Endothelial cell of umbilical vein (primary cell): Measurements from ENCODE around the gene GPR18. TPM values are rescaled to one million over a fixed set of nuclear protein-coding genes. Genes with fewer than 3 reads are reported as not detected.

Experiments used
- BruUV-seq: library from RNA; stranded (reverse); fragments of 400-500 nt; replicated peaks from 2 replicates; lab custom pipeline; 2021; lab: Mats Ljungman, UMichigan
- CTCF ChIA-PET: fragments of 300-600, 350-600 bp; sonication (Branson Sonifier 250); formaldehyde crosslinking; loops from one replicate; lab custom pipeline; 2021; ENCODE audit warnings: antibody characterized with exemption, inconsistent platforms; lab: Charles Lee
- POLR2A ChIA-PET: fragments of 300-600, 350-600 bp; sonication (Branson Sonifier 250); formaldehyde crosslinking; loops from one replicate; lab custom pipeline; 2021; ENCODE audit warnings: antibody characterized with exemption, inconsistent platforms; lab: Charles Lee
- DNase-seq: peaks from one replicate; pipeline ENCODE4 v3.0.0-alpha.2; 2011; ENCODE audit warnings: low read depth, low spot score
- FAIRE-seq: peaks from 2 replicates; lab custom pipeline; 2011; peaks lifted over from hg19 to GRCh38; lab: Jason Lieb, UNC
- H2AFZ ChIP-seq: 2 replicates; pipeline ENCODE4 v1.6.0; 2012; ENCODE audit warnings: low read depth, low read length, control low read depth, inconsistent platforms
- H3K27ac ChIP-seq: 2 replicates; pipeline ENCODE4 v1.5.1; 2011; ENCODE audit warnings: low read depth, mild to moderate bottlenecking, control low read depth, low read length, moderate library complexity; ENCODE audit not compliant: insufficient read depth
- H3K27me3 ChIP-seq, 2 experiments: 2 replicates each; pipeline versions ENCODE4 v1.6.0 to v1.6.1; 2011; ENCODE audit warnings: low read length in 2 of 2, mixed read lengths in 1 of 2; ENCODE audit not compliant: control insufficient read depth in 2 of 2, insufficient read depth in 2 of 2
- H3K36me3 ChIP-seq, 2 experiments: 2 replicates in 1 of 2; 3 replicates in 1 of 2; pipeline ENCODE4 v1.5.1; 2011; ENCODE audit warnings: low read length in 2 of 2, mild to moderate bottlenecking in 1 of 2, moderate library complexity in 1 of 2; ENCODE audit not compliant: control insufficient read depth in 2 of 2, insufficient read depth in 2 of 2; ENCODE audit errors: extremely low read depth in 1 of 2
- H3K4me1 ChIP-seq: 3 replicates; pipeline ENCODE4 v1.5.1; 2011; ENCODE audit warnings: mild to moderate bottlenecking, low read length; ENCODE audit not compliant: control insufficient read depth, insufficient read depth; ENCODE audit errors: extremely low read depth
- H3K4me2 ChIP-seq: 2 replicates; pipeline ENCODE4 v1.6.1; 2011; ENCODE audit warnings: low read length, control low read depth, mixed read lengths; ENCODE audit not compliant: insufficient read depth
- H3K4me3 ChIP-seq, 3 experiments: fragments of 200-600 bp in 1 of 3; sonication (generic), shearing (Covaris generic) in 1 of 3; replicated peaks in 1 of 3; 2 replicates each; pipeline ENCODE4 v1.5.1; 2011 to 2016; ENCODE audit warnings: control low read depth in 3 of 3, low read length in 3 of 3, mild to moderate bottlenecking in 2 of 3, inconsistent platforms in 1 of 3, low read depth in 1 of 3, moderate library complexity in 1 of 3; ENCODE audit not compliant: insufficient read depth in 1 of 3
- H3K79me2 ChIP-seq: 2 replicates; pipeline ENCODE4 v1.6.0; 2012; ENCODE audit warnings: low read length, inconsistent platforms; ENCODE audit not compliant: control insufficient read depth, insufficient read depth
- H3K9ac ChIP-seq: replicated peaks from 2 replicates; pipeline ENCODE3; 2011; ENCODE audit warnings: low read length, control low read depth; ENCODE audit not compliant: insufficient read depth; ENCODE audit errors: extremely low read depth
- H3K9me1 ChIP-seq: replicated peaks from 3 replicates; pipeline ENCODE4 v1.6.0; 2011; ENCODE audit warnings: mild to moderate bottlenecking, low read length; ENCODE audit not compliant: control insufficient read depth, insufficient read depth; ENCODE audit errors: extremely low read depth
- H3K9me3 ChIP-seq: replicated peaks from 2 replicates; pipeline ENCODE4 v1.5.1; 2012; ENCODE audit warnings: low read length, inconsistent platforms; ENCODE audit not compliant: control insufficient read depth, insufficient read depth
- H4K20me1 ChIP-seq: replicated peaks from 2 replicates; pipeline ENCODE3; 2011; ENCODE audit warnings: mild to moderate bottlenecking, low read length; ENCODE audit not compliant: control insufficient read depth, insufficient read depth; ENCODE audit errors: extremely low read depth
- EZH2 ChIP-seq: IDR thresholded peaks from 2 replicates; pipeline ENCODE4 v1.6.1; 2012; ENCODE audit warnings: borderline replicate concordance, low read depth, mild to moderate bottlenecking, moderate library complexity, low read length, inconsistent platforms; ENCODE audit not compliant: severe bottlenecking
- FOS ChIP-seq: IDR thresholded peaks from 2 replicates; pipeline ENCODE4 v1.6.1; 2011; ENCODE audit warnings: mild to moderate bottlenecking, low read length, moderate library complexity, borderline replicate concordance; ENCODE audit not compliant: insufficient read depth
- GATA2 ChIP-seq: IDR thresholded peaks from 2 replicates; pipeline ENCODE4 v1.7.0; 2011; ENCODE audit warnings: low read depth, mild to moderate bottlenecking, moderate library complexity, mixed read lengths, low read length; ENCODE audit not compliant: insufficient read length, insufficient read depth
- JUN ChIP-seq: IDR thresholded peaks from 2 replicates; pipeline ENCODE4 v1.6.1; 2011; ENCODE audit warnings: borderline replicate concordance, low read depth; ENCODE audit not compliant: insufficient read length, insufficient read depth
- MYC ChIP-seq: IDR thresholded peaks from one replicate; pipeline ENCODE4 v1.6.1; 2011; ENCODE audit warnings: mild to moderate bottlenecking, low read depth, low read length
- POLR2A ChIP-seq: IDR thresholded peaks from 2 replicates; pipeline ENCODE4 v1.6.1; 2012; ENCODE audit warnings: low read depth, mild to moderate bottlenecking, control low read depth, low read length
- POLR2AphosphoS5 ChIP-seq: IDR thresholded peaks from 2 replicates; pipeline ENCODE4 v1.6.1; 2012; ENCODE audit warnings: low read depth, mild to moderate bottlenecking, control low read depth, low read length, moderate library complexity; ENCODE audit not compliant: insufficient read depth
- dilution Hi-C: fragments of 300-500 bp; cut with MboI; formaldehyde crosslinking; loops from one replicate; pipeline ENCODE4 v1.15.0; 2019; ENCODE audit warnings: low sequenced_read_pairs; ENCODE audit not compliant: extremely low pct_ligation_motif_present
- intact Hi-C: fragments of 100-400 bp; cut with micrococcal nuclease; formaldehyde crosslinking; loops from one replicate; pipeline ENCODE4 v1.10.0; 2022
- polyA plus RNA-seq, 4 experiments: library from polyadenylated mRNA; depleted of rRNA in 3 of 4; stranded (reverse) in 3 of 4; unstranded in 1 of 4; fragments of >200 nt; gene quantifications; 2 replicates each; pipeline versions ENCODE4 v1.2.1 to v1.2.3, GENCODE V29; 2011 to 2012; ENCODE audit warnings: missing spikeins in 1 of 4
- total RNA-seq: library from RNA; stranded (reverse); gene quantifications from 2 replicates; pipeline ENCODE4 v1.2.3, GENCODE V29; 2021
- TF ChIP-seq, protein P1 (sequence below): IDR thresholded peaks from 2 replicates; pipeline ENCODE4 v1.6.1; 2011; ENCODE audit not compliant: insufficient read depth, insufficient read length
- TF ChIP-seq, protein P2 (sequence below), 2 donors: IDR thresholded peaks; 1 replicate in 1 of 2; 2 replicates in 1 of 2; pipeline ENCODE4 v1.5.1; 2011; ENCODE audit warnings: low read length in 2 of 2, mild to moderate bottlenecking in 2 of 2, moderate library complexity in 2 of 2, control low read depth in 1 of 2, inconsistent platforms in 1 of 2, low read depth in 1 of 2; ENCODE audit not compliant: insufficient read depth in 1 of 2; ENCODE audit errors: extremely low read depth in 1 of 2

GPR18 gene
- total and polyA plus RNA-seq, 2 donors (not counting 3 experiments of a cell fraction or from before 2014, with no cell fraction given) = not detected

DNA sequence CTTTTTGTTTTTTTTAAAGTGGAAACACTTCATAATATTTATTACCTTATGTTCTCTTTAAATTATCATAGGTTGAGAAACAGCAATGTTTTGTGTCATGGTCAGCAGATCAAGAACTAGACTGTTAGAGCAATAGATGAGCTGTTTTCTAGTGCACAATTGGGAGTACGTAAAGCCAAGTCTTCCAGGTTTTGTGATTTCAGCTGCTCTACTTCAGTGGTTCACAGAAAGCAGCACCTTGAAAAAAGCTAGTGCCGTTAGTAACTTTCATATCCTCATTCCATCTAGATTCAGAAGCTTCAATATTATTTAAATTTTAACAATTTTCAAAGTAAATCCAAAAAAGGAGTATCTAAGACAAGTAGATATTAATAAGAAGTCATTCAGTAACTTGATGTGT, 1.9 kb downstream of the GPR18 start:
- CTCF ChIA-PET = interaction anchor here (0.6 to 2.7 kb wide), 4 partner anchors 9 to 80 kb away, joined by 3 to 14 read pairs (median 5); no protein-coding TSS in a partner anchor
- no TSS peak for BruUV-seq
- no peak overlapping the region for H3K27ac ChIP-seq

More for the DNA sequence above, 1.9 kb downstream of the GPR18 start:
- dilution Hi-C loops = loop anchor here (25.0 kb wide), 1 partner anchor 94 kb away; no protein-coding TSS in a partner anchor
- H2AFZ ChIP-seq = no peak overlapping the region
- no peaks in the 10 kb centered on the region for H3K9me1 ChIP-seq
- no peak overlapping the region for H3K9ac ChIP-seq
- intact Hi-C loops = no loop called here
- no peaks in the 10 kb centered on the region for H3K27me3 ChIP-seq
- DNase-seq = no peak
- no peak overlapping the region for H3K4me3 ChIP-seq
- POLR2A ChIA-PET = no interaction called here
- no peaks in the 10 kb centered on the region for H4K20me1 ChIP-seq
- no peaks in the 10 kb centered on the region for H3K79me2 ChIP-seq
- peaks cover 9% of the 10 kb centered on the region for H3K4me1 ChIP-seq
- peaks cover 0 to 2% of the 10 kb centered on the region in 2 experiments for H3K36me3 ChIP-seq
- TF ChIP-seq MYC (no peak), POLR2A (no peak), JUN (no peak), POLR2AphosphoS5 (no peak), GATA2 (no peak), EZH2 (no peak), FOS (no peak)
- TF ChIP-seq, protein P1, sequence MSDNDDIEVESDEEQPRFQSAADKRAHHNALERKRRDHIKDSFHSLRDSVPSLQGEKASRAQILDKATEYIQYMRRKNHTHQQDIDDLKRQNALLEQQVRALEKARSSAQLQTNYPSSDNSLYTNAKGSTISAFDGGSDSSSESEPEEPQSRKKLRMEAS = no peak
- TF ChIP-seq, protein P2, sequence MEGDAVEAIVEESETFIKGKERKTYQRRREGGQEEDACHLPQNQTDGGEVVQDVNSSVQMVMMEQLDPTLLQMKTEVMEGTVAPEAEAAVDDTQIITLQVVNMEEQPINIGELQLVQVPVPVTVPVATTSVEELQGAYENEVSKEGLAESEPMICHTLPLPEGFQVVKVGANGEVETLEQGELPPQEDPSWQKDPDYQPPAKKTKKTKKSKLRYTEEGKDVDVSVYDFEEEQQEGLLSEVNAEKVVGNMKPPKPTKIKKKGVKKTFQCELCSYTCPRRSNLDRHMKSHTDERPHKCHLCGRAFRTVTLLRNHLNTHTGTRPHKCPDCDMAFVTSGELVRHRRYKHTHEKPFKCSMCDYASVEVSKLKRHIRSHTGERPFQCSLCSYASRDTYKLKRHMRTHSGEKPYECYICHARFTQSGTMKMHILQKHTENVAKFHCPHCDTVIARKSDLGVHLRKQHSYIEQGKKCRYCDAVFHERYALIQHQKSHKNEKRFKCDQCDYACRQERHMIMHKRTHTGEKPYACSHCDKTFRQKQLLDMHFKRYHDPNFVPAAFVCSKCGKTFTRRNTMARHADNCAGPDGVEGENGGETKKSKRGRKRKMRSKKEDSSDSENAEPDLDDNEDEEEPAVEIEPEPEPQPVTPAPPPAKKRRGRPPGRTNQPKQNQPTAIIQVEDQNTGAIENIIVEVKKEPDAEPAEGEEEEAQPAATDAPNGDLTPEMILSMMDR (IDR thresholded peaks at IDR 0.05; ENCODE audit: extremely low read depth in 1 of 2, insufficient read depth in 1 of 2, low read depth in 1 of 2, low read length in 2 of 2) = no peak
- no peak overlapping the region for H3K4me2 ChIP-seq
- no peak for FAIRE-seq
- H3K9me3 ChIP-seq = no peaks in the 10 kb centered on the region
